ENCODE results near the gene BBLN.

The BBLN gene

GRCh38 chr9:128162215-128163026 lies 2.4 kb downstream of the BBLN start:
- no peak for TF ChIP-seq CTCF (IDR thresholded peaks at IDR 0.05; ENCODE audit: low read depth, low read length, missing control alignments)
- no peak for DNase-seq (ENCODE audit: low read depth)

GRCh38 chr9:128163027-128163515 lies 3.0 kb downstream of the BBLN start:
- H3K4me3 ChIP-seq (ENCODE audit: low read depth, low read length), result no peak overlapping the region
- no peak for DNase-seq (ENCODE audit: low read depth)
- TF ChIP-seq CTCF (IDR thresholded peaks at IDR 0.05; ENCODE audit: low read depth, low read length, missing control alignments), result no peak

More at GRCh38 chr9:128162215-128163026, 2.4 kb downstream of the BBLN start:
- H3K4me3 ChIP-seq (ENCODE audit: low read depth, low read length), result no peak overlapping the region

- no peak for DNase-seq (ENCODE audit: low read depth)
- H3K4me3 ChIP-seq (ENCODE audit: low read depth, low read length), result no peak overlapping the region
- TF ChIP-seq CTCF (IDR thresholded peaks at IDR 0.05; ENCODE audit: low read depth, low read length, missing control alignments), result no peak
Observed at GRCh38 chr9:128163523-128164306, 3.6 kb downstream of the BBLN start.

- no peak for TF ChIP-seq CTCF (IDR thresholded peaks at IDR 0.05; ENCODE audit: low read depth, low read length, missing control alignments)
- no peak overlapping the region for H3K4me3 ChIP-seq (ENCODE audit: low read depth, low read length)
- DNase-seq (ENCODE audit: low read depth), result no peak
Observed at GRCh38 chr9:128164307-128164885, 4.3 kb downstream of the BBLN start.

GRCh38 chr9:128166169-128166568 lies 6.1 kb downstream of the BBLN start:
- TF ChIP-seq CTCF (IDR thresholded peaks at IDR 0.05; ENCODE audit: low read depth, low read length, missing control alignments), result no peak
- H3K4me3 ChIP-seq (ENCODE audit: low read depth, low read length), result no peak overlapping the region
- no peak for DNase-seq (ENCODE audit: low read depth)

- DNase-seq (ENCODE audit: low read depth), result no peak
- TF ChIP-seq CTCF (IDR thresholded peaks at IDR 0.05; ENCODE audit: low read depth, low read length, missing control alignments), result no peak
- no peak overlapping the region for H3K4me3 ChIP-seq (ENCODE audit: low read depth, low read length)
Observed at GRCh38 chr9:128167209-128167608, 7.1 kb downstream of the BBLN start.

Measured in GM12864 (cell line).